D721Med (cell line): Measurements from ENCODE around the gene HOXB8.

Experiments
- DNase-seq: peaks from one replicate; pipeline ENCODE4 v3.0.0; 2011; ENCODE audit warnings: low spot score; ENCODE audit not compliant: insufficient read length
- FAIRE-seq: peaks from 2 replicates; lab custom pipeline; 2011; peaks lifted over from hg19 to GRCh38; lab: Jason Lieb, UNC
- TF ChIP-seq, protein P1 (sequence below): IDR thresholded peaks from 2 replicates; pipeline ENCODE4 v1.5.1; 2012; ENCODE audit warnings: mild to moderate bottlenecking, control low read depth; ENCODE audit not compliant: insufficient read depth; ENCODE audit errors: missing control alignments

The HOXB8 gene

DNA sequence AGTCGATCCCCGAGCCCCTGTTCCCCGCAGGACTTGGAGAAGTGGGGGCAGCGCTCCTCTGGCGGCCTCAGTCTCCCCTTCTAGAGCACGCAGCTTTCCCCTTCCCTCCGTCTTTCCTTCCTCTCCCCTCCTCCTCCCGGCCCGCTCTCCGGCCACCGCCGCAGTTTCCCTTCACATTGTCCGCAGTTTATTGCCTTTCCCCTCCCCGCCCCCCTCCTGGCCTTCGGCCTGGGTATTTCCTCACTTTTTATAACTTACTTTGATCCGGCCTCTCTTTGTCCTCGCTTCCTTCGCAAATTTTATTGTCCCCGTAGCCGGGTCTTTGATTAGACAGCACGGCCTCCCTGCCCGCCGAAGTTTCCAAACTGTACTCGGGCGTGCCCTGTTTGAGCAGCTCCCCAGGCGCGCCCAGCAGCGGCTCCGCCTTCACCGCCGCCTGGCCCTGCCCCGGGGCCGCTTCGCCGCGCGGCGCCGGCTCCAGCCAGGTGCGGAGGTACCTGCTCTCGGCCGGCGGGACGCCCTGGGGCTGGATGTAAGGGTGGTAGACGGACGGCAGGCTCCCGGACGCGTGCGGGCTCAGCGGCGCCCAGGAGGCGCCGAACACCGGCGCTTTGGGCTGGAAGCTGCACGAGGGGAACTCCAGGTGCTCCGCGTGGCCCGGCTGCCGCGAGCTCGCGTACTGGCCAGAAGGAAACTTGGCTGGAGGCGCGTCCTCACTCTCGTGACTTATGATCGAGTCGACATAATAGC is 10.6 kb upstream of the HOXB8 start:
- TF ChIP-seq, protein P1, sequence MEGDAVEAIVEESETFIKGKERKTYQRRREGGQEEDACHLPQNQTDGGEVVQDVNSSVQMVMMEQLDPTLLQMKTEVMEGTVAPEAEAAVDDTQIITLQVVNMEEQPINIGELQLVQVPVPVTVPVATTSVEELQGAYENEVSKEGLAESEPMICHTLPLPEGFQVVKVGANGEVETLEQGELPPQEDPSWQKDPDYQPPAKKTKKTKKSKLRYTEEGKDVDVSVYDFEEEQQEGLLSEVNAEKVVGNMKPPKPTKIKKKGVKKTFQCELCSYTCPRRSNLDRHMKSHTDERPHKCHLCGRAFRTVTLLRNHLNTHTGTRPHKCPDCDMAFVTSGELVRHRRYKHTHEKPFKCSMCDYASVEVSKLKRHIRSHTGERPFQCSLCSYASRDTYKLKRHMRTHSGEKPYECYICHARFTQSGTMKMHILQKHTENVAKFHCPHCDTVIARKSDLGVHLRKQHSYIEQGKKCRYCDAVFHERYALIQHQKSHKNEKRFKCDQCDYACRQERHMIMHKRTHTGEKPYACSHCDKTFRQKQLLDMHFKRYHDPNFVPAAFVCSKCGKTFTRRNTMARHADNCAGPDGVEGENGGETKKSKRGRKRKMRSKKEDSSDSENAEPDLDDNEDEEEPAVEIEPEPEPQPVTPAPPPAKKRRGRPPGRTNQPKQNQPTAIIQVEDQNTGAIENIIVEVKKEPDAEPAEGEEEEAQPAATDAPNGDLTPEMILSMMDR: no peak
- DNase-seq (no peak), FAIRE-seq (no peak)

DNA sequence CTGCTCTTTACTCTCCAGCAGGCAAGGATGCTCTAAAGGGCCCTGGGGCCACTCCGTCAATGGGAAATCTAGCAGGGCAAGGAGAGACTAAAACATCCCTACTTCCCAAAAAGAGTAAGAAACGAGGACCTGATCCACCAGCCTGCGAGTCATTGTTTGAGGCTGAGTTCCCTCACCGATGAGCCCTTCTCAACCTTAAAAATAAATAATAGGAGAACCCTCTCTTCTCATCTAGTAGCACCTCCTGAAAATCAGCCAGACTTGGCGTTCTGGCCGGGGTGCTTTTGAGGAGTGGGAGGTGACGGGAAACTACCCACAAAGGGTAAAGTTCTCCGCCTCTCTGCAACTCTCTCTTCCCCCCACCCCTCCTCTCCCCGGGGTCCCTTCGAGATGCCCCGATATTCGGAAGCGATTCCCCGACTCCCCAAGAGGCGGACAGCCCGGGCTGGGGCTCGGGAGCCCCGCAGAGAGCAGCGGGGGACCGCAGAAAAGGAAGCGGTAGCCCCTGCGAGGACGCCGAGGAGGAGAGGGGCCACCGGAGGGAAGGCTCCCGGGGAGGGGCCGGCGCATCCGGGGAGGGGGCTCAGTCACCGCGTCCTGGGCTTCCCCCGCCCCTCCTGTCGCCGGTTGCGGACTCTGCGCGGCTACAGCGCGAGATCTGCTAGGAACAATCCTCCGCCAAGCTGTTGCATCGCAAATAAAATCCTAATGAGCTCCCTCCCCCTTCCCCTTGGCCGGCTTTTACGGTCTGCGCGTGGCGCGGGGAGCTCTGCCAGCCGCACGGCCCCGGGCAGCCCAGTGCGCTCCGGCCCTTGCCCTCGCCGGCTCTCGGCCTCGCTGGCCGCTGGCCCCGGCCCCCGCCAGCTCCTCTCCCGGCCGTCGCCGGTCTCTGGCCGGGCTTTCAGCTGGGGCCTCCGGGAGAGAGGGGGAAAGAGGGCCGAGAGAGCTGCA is 9.7 kb upstream of the HOXB8 start:
- DNase-seq: no peak
- TF ChIP-seq, protein P1: no peak
- FAIRE-seq: no peak

DNA sequence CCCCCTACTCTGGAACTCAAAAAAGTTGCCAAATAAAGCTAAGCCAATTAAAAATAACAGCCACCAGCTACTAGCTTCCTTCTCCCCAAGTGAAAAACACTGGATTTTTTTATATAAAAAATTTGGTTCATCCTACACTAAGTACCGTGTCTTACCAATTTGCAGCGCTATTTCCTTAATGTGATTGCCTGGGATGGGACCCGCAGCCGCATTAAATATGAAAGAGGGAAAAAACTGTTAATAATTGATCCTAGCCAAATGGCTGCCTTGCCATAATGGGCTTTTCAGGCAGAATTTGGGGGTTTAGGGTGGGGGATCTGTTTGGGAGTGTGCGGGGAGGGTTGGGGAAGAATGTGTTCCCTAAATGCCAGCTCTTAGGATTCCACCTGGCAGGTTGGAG is 9.0 kb upstream of the HOXB8 start:
- no peak for FAIRE-seq
- TF ChIP-seq, protein P1: no peak
- no peak for DNase-seq

DNA sequence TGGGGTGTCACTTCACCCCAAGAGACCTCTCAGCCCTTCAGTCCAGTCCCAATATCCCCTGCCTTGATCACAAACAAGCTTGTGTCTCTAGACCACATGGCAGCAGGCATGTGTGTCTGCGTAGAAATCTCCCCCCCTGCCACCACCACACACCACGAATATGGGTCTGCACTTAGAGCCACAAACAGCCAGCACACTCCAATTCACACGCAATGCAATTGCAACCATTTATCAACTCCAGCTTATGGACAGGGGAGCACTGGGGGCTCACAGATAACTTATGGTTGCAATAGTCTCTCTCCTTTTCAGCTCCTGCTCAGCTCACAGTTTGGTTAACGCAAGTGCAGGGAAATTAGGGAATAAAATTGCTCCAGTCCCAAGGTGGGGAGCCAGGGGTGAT is 8.5 kb upstream of the HOXB8 start:
- TF ChIP-seq, protein P1: no peak
- FAIRE-seq: no peak
- DNase-seq: no peak

DNA sequence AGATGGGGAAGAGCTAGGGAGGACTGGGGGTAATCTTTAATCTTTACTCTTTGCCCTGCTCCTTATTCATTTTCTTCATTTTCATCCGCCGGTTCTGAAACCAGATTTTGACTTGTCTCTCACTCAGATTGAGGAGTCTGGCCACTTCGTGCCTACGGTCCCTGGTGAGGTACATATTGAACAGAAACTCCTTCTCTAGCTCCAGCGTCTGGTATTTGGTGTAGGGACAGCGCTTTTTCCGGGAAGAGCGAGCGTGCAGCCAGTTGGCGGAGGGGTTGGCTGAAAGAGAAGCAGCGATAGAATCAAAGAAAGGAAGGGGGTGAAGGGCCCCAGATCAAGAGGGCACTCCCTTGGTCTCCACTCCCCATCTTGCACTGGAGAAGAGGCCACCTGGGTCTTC is 7.8 kb upstream of the HOXB8 start:
- no peak for FAIRE-seq
- DNase-seq: no peak
- TF ChIP-seq, protein P1: no peak

DNA sequence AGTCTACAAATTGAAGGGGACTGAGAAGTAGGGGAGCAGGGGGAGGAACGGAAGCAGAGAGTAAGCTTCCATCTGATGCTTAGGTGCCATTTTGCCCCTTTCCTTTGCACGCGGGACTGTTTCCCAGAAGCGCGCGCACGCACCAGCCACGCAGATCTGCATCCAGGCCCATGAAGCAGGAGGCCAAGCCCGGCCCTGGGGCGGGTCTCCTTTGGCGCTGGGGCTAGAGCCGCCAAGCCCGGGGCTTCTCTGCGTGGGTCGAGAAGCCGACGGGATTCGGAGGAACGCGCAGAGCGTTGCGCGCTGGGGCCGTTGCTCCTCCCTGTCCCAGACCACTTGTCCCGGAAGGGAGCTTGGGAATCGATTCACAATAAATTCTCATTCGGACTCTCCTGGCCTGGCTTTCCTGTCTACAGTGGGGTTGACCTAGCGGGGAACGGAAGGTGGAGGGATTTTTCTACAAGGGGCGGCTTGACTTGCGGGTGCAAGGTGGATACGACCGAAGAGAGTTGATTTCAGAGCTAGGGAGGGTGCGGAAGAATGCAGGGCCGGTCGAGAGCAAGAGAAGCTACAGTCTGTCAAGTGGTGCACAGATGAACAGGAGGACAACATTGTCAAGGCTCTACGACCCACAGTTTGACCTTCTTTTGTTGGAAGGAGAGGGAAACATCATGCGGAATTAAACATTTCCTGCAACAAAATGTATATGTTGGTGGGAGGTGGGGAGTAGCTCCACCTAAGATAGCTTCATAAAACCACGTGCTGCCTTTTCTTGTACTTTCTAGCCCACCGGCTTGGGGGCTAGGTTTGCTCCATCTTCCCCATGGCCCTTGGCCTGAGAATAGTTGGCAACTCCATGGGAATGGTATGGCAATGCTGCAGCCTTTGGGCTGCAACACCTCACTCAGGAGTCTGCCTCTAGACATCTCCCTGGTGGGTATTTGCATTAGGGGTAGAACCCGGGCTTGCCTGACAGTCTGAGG is 6.6 kb upstream of the HOXB8 start:
- no peak for FAIRE-seq
- TF ChIP-seq, protein P1: no peak
- DNase-seq: no peak
